K562 (cell line): ENCODE data around the gene SCARB2.

Source experiments
- CBX3 ChIP-seq, 2 experiments: IDR thresholded peaks; 1 replicate in 1 of 2; 2 replicates in 1 of 2; pipeline ENCODE4 v1.6.1; 2012; ENCODE audit warnings: inconsistent platforms in 2 of 2, low read length in 2 of 2, borderline replicate concordance in 1 of 2, control low read depth in 1 of 2
- HNRNPK ChIP-seq: fragments of 200-400 bp; formaldehyde crosslinking; IDR thresholded peaks from one replicate; pipeline ENCODE4 v1.6.1; 2018; ENCODE audit warnings: mild to moderate bottlenecking, low read depth, low read length; ENCODE audit not compliant: poor library complexity, severe bottlenecking
- JUN ChIP-seq, 2 experiments: sonication (generic) in 1 of 2; formaldehyde crosslinking in 1 of 2; IDR thresholded peaks; 2 replicates each; pipeline versions ENCODE4 v1.6.1 to v1.8.0; 2012 to 2022; ENCODE audit warnings: borderline replicate concordance in 2 of 2, mild to moderate bottlenecking in 2 of 2, improper control_type of control experiment in 1 of 2, low read depth in 1 of 2, low read length in 1 of 2, missing genetic modification reagents in 1 of 2
- SNIP1 ChIP-seq: fragments of 450-650 bp; IDR thresholded peaks from 2 replicates; pipeline ENCODE4 v1.7.1; 2017; ENCODE audit warnings: low read depth, mild to moderate bottlenecking
- ZNF354B ChIP-seq: fragments of 250-450 bp; sonication (Bioruptor Pico); IDR thresholded peaks from 2 replicates; pipeline ENCODE4 v1.4.0; 2020
- TF ChIP-seq, protein P1 (sequence below), 3 experiments: IDR thresholded peaks in 2 of 3; conservative IDR thresholded peaks in 1 of 3; 2 replicates each; pipeline ENCODE4 v1.5.1; 2011 to 2012; ENCODE audit warnings: low read length in 3 of 3, mild to moderate bottlenecking in 3 of 3, control low read depth in 2 of 3, improper control_type of control experiment in 1 of 3, inconsistent platforms in 1 of 3, low read depth in 1 of 3, mixed read lengths in 1 of 3, moderate library complexity in 1 of 3; ENCODE audit not compliant: insufficient read depth in 2 of 3

- TF ChIP-seq CBX3 (IDR thresholded peaks at IDR 0.05; ENCODE audit: borderline replicate concordance in 1 of 2, low read length in 2 of 2) (no peak), JUN (IDR thresholded peaks at IDR 0.05; ENCODE audit: borderline replicate concordance, low read depth, low read length) (no peak), JUN (CRISPR knock-in tag; IDR thresholded peaks at IDR 0.05; ENCODE audit: borderline replicate concordance) (no peak), SNIP1 (no peak), ZNF354B (CRISPR knock-in tag) (no peak), HNRNPK (no peak)
- TF ChIP-seq, protein P1, sequence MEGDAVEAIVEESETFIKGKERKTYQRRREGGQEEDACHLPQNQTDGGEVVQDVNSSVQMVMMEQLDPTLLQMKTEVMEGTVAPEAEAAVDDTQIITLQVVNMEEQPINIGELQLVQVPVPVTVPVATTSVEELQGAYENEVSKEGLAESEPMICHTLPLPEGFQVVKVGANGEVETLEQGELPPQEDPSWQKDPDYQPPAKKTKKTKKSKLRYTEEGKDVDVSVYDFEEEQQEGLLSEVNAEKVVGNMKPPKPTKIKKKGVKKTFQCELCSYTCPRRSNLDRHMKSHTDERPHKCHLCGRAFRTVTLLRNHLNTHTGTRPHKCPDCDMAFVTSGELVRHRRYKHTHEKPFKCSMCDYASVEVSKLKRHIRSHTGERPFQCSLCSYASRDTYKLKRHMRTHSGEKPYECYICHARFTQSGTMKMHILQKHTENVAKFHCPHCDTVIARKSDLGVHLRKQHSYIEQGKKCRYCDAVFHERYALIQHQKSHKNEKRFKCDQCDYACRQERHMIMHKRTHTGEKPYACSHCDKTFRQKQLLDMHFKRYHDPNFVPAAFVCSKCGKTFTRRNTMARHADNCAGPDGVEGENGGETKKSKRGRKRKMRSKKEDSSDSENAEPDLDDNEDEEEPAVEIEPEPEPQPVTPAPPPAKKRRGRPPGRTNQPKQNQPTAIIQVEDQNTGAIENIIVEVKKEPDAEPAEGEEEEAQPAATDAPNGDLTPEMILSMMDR (IDR thresholded peaks at IDR 0.05 in 2 of 3, conservative IDR thresholded peaks at IDR 0.05 in 1 of 3; ENCODE audit: insufficient read depth in 2 of 3, low read depth in 1 of 3, low read length in 3 of 3): no peak
Measured at GRCh38 chr4:76178296-76178695, 35.3 kb downstream of the SCARB2 start.
